Measurements from ENCODE around the gene TXNRD1.

- TF ChIP-seq POLR2AphosphoS5 (IDR thresholded peaks at IDR 0.05) (no peak), CTCF (IDR thresholded peaks at IDR 0.05) (no peak)
These were observed 944 bp downstream of the TXNRD1 start for GRCh38 chr12:104216521-104216924.

All from prostate gland (tissue), 2 donors.